Suprapubic skin (tissue), 4 donors: ENCODE measurements around the gene MAPK4. TPM values are rescaled to one million over a fixed set of nuclear protein-coding genes. Genes with fewer than 3 reads are reported as not detected.

ENCODE experiments used
- DNase-seq, 2 donors: peaks; one replicate each; pipeline ENCODE4 v3.0.0-alpha.2; 2019; ENCODE audit warnings: low spot score in 2 of 2
- H3K27ac ChIP-seq: fragments of 200-600 bp; sonication (generic); one replicate; pipeline ENCODE4 v1.5.1; 2019
- H3K27me3 ChIP-seq: fragments of 200-600 bp; sonication (generic); one replicate; pipeline ENCODE4 v1.5.1; 2019
- H3K36me3 ChIP-seq: fragments of 200-600 bp; sonication (generic); one replicate; pipeline ENCODE4 v1.5.1; 2019
- H3K4me1 ChIP-seq: fragments of 200-600 bp; sonication (generic); one replicate; pipeline ENCODE4 v1.5.1; 2019
- H3K4me3 ChIP-seq: fragments of 200-600 bp; sonication (generic); one replicate; pipeline ENCODE4 v1.5.1; 2019; ENCODE audit warnings: mild to moderate bottlenecking
- H3K9me3 ChIP-seq: fragments of 200-600 bp; sonication (generic); one replicate; pipeline ENCODE4 v1.5.1; 2019
- CTCF ChIP-seq, 2 donors: fragments of 200-600 bp in 1 of 2; fragments of 450-650 bp in 1 of 2; sonication (generic) in 1 of 2; IDR thresholded peaks; one replicate each; pipeline ENCODE4 v1.5.1; 2016 to 2019; ENCODE audit warnings: antibody characterized with exemption in 2 of 2, mild to moderate bottlenecking in 1 of 2, moderate library complexity in 1 of 2
- EP300 ChIP-seq: sonication (generic); formaldehyde crosslinking; IDR thresholded peaks from one replicate; pipeline ENCODE4 v1.6.1; 2017; ENCODE audit warnings: antibody characterized with exemption
- POLR2A ChIP-seq, 2 donors: fragments of 450-650 bp; IDR thresholded peaks; one replicate each; pipeline ENCODE4 v1.6.1; 2017; ENCODE audit warnings: antibody characterized with exemption in 2 of 2, mild to moderate bottlenecking in 2 of 2, moderate library complexity in 2 of 2
- POLR2AphosphoS5 ChIP-seq, 3 donors: sonication (generic); formaldehyde crosslinking; IDR thresholded peaks; one replicate each; pipeline ENCODE4 v1.6.1; 2017; ENCODE audit warnings: antibody characterized with exemption in 3 of 3
- WGBS: methylation state at CpG from one replicate; pipeline ENCODE4 v1.1.5; 2018; 5-methylcytosine and 5-hydroxymethylcytosine counted together
- total RNA-seq, 4 donors: library from RNA; depleted of rRNA; stranded (reverse); fragments of >200 nt; gene quantifications; one replicate each; pipeline ENCODE4 v1.1.0, GENCODE V29; 2016

MAPK4 gene
- total RNA-seq, 4 donors from 2014 or later, result 1.9 to 4.8 (median 2.4) TPM

- Histone ChIP-seq H3K27me3 (no peaks in the 10 kb centered on the region), H3K4me3 (no peak overlapping the region), H3K36me3 (no peaks in the 10 kb centered on the region), H3K27ac (no peak overlapping the region), H3K4me1 (peaks cover 5% of the 10 kb centered on the region), H3K9me3 (no peaks in the 10 kb centered on the region)
- WGBS, result 56% methylated on average over 4 of the region's 5 CpGs
- DNase-seq, result no peak
- TF ChIP-seq CTCF (IDR thresholded peaks at IDR 0.05) (no peak), POLR2A (IDR thresholded peaks at IDR 0.05) (no peak), POLR2AphosphoS5 (IDR thresholded peaks at IDR 0.05) (no peak), EP300 (no peak)
Measured at GRCh38 chr18:50724751-50725151, 164.9 kb downstream of the MAPK4 start.

GRCh38 chr18:50726960-50727589, 167.2 kb downstream of the MAPK4 start:
- TF ChIP-seq POLR2A (IDR thresholded peaks at IDR 0.05), result no peak
- TF ChIP-seq EP300, result no peak
- TF ChIP-seq POLR2AphosphoS5 (IDR thresholded peaks at IDR 0.05), result no peak
- no peak for TF ChIP-seq CTCF (IDR thresholded peaks at IDR 0.05)
- Histone ChIP-seq H3K9me3 (no peaks in the 10 kb centered on the region), H3K27me3 (no peaks in the 10 kb centered on the region), H3K4me3 (no peak overlapping the region), H3K4me1 (peaks cover 5% of the 10 kb centered on the region), H3K36me3 (no peaks in the 10 kb centered on the region), H3K27ac (no peak overlapping the region)
- DNase-seq, result no peak
- 18% methylated on average over 10 of the region's 10 CpGs for WGBS

GRCh38 chr18:50727721-50728471, 168.0 kb downstream of the MAPK4 start:
- DNase-seq, result no peak
- Histone ChIP-seq H3K4me3 (no peak overlapping the region), H3K27me3 (no peaks in the 10 kb centered on the region), H3K4me1 (peaks cover 5% of the 10 kb centered on the region), H3K9me3 (no peaks in the 10 kb centered on the region), H3K27ac (no peak overlapping the region), H3K36me3 (no peaks in the 10 kb centered on the region)
- TF ChIP-seq EP300 (no peak), CTCF (IDR thresholded peaks at IDR 0.05) (no peak), POLR2AphosphoS5 (IDR thresholded peaks at IDR 0.05) (no peak), POLR2A (IDR thresholded peaks at IDR 0.05) (no peak)
- 89% methylated on average over 3 of the region's 10 CpGs for WGBS

GRCh38 chr18:50729376-50729775, 169.5 kb downstream of the MAPK4 start:
- TF ChIP-seq POLR2A (IDR thresholded peaks at IDR 0.05) (no peak), POLR2AphosphoS5 (IDR thresholded peaks at IDR 0.05) (no peak), EP300 (no peak), CTCF (IDR thresholded peaks at IDR 0.05) (no peak)
- Histone ChIP-seq H3K36me3 (no peaks in the 10 kb centered on the region), H3K27ac (no peak overlapping the region), H3K27me3 (no peaks in the 10 kb centered on the region), H3K4me1 (peaks cover 5% of the 10 kb centered on the region), H3K4me3 (no peak overlapping the region), H3K9me3 (no peaks in the 10 kb centered on the region)
- WGBS, result 72% methylated on average over 40 of the region's 46 CpGs
- no peak for DNase-seq

- Histone ChIP-seq H3K4me3 (no peak overlapping the region), H3K9me3 (no peaks in the 10 kb centered on the region), H3K4me1 (peaks cover 5% of the 10 kb centered on the region), H3K36me3 (no peaks in the 10 kb centered on the region), H3K27me3 (no peaks in the 10 kb centered on the region), H3K27ac (no peak overlapping the region)
- DNase-seq, result no peak
- no peak for TF ChIP-seq POLR2A (IDR thresholded peaks at IDR 0.05)
- no peak for TF ChIP-seq POLR2AphosphoS5 (IDR thresholded peaks at IDR 0.05)
- no peak for TF ChIP-seq EP300
- TF ChIP-seq CTCF (IDR thresholded peaks at IDR 0.05), result no peak
- 86% methylated on average over 9 of the region's 9 CpGs for WGBS
Measured at GRCh38 chr18:50729986-50730385, 170.1 kb downstream of the MAPK4 start.
